Heart left ventricle (tissue), 13 donors: ENCODE results near the gene HHAT.

Source experiments
- POLR2A ChIP-seq, 2 donors: fragments of 450-650 bp; IDR thresholded peaks; one replicate each; pipeline ENCODE4 v1.6.1; 2017; ENCODE audit warnings: antibody characterized with exemption in 2 of 2, mild to moderate bottlenecking in 2 of 2, moderate library complexity in 2 of 2
- TF ChIP-seq, protein P1 (sequence below), 12 donors: fragments of 200-600 bp; sonication (generic) in 4 of 12; IDR thresholded peaks; one replicate each; pipeline versions ENCODE4 v1.5.0 to v1.8.0; 2018 to 2022; ENCODE audit warnings: antibody characterized with exemption in 12 of 12, mild to moderate bottlenecking in 5 of 12
- donor health status: ischemic (EF 13 %, LVEDD 7.1; RV severe dilation, severe dysfunction).
- donor health status: DM: no; HTN: yes; CAD: no.
- donor health status: DM: no; HTN: no; CAD: no.
- donor health status: ischemic (EF 25% LVEDD 6.9; RV normal size, moderate dysfunction).
- donor health status: ischemic (EF 25% LVEDD 5.7; RV mildly dilated, moderate dysfunction).
- donor health status: ischemic (EF 35%, LVEDD 5.7; RV mildly dilated, moderate dysfunction).
- donor health status: nonischemic (EF 11% LVEDD 7.7; RV severe dilation, severe dysfunction).
- donor health status: DM: yes; HTN: yes; CAD: no.
- donor health status: PGD.
- donor health status: ischemic (EF 29% LVEDD 5.4; RV normal size, mild dysfunction).
- donor health status: nonischemic (EF 23%, LVEDD 6.1; RV moderate dilation, normal function).

DNA sequence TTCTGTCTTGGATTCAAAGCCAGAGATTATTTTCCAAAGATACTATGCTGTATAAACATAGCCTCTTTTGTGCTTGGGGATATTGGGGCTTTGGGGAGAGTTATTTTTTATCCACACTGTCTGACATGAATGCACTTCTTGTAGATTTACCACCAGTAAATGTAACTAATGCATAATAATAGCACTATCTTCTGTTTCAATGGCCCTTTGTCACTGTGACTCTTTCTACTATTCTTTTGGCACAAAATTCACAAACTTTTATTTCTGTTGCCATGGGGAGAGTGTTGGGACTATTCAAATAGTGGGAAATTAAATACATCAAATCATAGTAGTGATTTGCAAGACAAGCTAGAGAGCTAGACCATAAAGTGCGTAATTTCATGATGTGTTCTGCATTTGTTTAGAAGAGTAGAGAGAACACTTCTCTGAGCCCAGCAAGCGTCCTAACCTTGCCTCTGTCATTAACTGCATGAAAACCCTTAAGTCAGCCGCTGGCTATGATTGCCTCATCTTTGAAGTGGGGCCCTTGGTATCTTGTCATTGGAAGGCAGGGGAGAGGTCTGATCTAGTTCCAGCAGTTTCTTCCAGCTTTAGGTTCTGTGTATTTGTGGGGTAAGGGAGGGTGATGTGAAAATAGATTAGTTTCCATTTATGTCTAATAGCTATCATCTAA lies 154.4 kb downstream of the HHAT start:
- TF ChIP-seq, protein P1, sequence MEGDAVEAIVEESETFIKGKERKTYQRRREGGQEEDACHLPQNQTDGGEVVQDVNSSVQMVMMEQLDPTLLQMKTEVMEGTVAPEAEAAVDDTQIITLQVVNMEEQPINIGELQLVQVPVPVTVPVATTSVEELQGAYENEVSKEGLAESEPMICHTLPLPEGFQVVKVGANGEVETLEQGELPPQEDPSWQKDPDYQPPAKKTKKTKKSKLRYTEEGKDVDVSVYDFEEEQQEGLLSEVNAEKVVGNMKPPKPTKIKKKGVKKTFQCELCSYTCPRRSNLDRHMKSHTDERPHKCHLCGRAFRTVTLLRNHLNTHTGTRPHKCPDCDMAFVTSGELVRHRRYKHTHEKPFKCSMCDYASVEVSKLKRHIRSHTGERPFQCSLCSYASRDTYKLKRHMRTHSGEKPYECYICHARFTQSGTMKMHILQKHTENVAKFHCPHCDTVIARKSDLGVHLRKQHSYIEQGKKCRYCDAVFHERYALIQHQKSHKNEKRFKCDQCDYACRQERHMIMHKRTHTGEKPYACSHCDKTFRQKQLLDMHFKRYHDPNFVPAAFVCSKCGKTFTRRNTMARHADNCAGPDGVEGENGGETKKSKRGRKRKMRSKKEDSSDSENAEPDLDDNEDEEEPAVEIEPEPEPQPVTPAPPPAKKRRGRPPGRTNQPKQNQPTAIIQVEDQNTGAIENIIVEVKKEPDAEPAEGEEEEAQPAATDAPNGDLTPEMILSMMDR (IDR thresholded peaks at IDR 0.05) = no peak
- TF ChIP-seq POLR2A (IDR thresholded peaks at IDR 0.05) = no peak
